ENCODE data around the gene PLEKHA8.

PLEKHA8 gene

DNA sequence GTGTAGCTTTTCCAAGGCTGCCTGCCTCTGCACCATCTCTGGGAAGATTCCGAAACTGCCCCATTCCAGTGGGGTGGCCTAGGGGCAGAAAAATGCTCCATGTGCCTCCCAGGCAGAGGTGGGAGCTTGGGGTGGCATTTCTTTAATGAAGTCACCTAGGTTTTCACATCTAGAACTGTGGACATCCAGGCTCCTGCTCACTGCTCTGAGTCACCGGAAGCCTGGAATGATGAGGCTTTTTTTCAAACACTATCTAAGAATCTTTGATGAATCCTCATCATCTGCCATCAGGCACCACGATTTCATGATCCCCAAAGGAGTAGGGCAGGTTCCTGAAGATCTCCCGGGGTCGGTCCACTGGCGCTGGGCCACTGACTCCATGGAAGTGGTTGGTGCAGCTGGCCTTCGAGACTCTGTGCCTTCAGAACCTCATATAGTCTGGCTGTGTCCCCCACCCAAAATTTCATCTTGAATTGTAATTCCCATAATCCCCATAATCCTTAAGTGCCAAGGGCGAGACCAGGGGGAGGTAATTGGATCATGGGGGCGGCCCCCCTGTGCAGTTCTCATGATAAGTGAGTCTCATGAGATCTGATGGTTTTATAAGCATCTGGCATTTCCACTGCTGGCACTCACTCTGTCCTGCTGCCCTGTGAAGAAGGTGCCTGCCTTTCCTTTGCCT lies 143.7 kb downstream of the PLEKHA8 start:
- no peak for DNase-seq

DNA sequence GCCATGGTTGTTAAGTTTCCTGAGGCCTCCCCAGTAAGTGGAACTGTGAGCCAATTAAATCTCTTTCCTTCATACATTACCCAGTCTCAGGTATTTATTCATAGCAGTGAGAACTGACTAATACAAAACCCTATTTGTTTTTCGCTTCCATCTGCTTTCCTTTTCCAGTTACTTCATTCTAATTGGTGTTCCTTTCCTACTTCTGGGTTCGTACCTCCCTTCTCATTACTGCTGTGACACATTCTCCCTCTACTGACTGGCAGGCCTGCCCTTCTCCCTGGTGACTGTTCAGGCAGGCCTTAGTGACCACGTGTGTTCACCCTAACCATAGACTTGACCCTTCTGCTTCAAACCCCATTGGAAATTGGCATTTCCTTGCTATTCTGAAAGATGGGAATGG lies 144.2 kb downstream of the PLEKHA8 start:
- no peak for DNase-seq

DNA sequence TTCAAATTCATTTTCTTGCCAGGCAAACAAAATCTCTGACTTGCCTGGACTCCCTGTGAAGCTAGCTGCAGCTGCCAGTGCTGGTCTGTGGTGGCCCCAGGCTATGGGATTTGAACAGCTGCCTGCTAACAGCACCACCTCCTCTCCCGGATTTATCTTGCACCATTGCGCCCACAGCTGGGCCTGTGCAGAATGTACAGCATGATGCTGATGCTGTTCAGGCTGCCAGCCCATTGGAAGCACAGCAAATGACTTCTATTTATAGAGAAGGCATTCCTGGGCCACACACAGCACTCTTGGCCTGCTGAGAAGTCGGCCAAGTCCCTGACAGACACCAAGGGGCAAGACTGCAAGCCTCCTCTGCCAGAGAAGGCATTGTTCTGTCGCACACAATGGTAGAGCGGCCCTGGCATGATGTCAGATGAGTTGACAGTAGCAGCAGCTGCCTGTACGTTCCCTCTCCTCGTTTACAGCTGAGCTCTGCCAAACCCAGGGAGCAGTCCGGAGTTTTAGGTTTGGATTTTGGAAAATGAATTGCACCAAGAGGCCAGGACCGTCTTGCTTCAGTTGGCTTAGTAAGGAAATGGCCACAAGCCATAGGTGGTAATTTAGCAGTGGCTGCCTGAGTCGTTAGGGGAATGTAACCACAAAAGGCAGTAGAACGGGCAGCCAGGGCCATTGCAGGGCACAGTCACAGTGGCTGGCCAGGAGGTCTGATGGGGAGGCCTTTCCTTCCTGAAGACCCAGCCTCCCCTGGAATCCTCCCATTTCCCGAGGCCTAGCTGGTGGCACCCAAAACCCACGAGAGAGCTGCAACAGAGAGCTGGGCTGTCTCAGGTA lies 145.1 kb downstream of the PLEKHA8 start:
- no peak for DNase-seq

DNA sequence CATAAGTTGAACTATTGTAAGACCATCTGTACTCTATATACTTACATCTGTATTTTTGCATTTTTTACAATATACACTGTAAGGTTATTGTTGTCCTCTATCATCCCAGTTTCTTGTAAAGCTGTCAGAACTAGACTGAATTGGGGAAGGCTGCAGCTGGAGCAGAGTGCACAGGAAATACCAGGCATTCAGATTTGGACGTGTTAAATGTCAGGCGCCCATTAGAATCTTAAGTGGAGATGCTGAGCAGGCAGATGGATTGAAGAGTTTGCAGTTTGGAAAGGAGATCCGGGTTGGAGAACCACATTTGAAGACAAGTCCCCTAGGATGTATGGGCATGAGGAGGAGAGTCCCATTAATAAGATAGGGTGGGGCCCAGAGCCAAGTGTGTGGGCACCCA lies 147.0 kb downstream of the PLEKHA8 start:
- DNase-seq, result no peak

DNA sequence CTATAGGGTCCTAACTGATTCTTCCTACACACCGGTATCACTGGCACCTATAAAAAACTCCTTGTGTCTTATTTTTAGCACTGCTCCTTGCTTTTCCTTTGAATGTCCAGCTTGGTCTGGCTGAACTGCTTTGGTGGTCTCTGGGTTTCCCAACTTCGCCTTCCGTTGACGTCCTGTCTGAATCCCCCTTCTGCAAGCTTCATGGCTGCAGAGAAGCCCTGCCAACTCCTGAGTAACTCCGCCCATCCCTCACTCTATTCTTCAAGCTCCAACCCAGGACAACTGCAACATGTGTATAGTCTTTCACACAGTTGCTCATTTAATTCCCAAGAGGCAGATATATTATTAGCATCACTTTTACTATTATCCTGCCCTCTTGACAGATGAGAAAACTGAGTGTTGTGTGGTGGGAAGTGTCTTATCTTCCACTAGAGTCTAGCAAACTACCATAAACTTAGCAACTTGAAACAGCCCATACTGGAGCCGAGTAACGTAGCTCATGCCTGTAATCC lies 147.5 kb downstream of the PLEKHA8 start:
- no peak for DNase-seq

DNA sequence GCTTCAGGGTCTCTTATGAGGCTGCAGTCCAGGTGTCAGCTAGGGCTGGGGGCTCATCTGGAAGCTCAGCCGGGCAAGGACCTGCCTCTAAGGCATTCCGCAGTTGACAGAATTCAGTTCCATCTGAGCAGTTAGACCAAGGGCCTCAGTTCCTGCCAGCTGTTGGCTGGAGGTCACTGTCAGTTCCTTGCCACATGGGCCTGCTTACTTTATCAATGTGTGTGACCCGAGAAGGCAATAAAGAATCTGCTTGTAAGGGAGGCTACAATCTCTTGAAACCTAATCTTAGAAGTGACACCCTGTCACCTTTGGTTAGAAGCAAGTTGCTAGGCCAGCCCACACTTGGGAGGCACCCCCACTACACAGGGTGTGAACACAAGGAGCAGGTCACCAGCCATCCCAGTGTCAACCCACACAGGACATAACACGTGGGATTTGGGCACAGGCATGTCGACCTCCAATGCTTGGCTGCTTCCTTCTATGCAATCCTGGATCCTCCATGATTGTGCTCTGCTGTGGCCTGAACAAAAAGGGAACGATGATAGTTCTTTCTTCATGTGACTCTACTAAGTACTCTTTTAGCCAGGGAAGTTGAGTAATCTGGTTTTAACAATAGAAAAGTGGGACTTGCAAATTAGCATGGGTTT lies 148.4 kb downstream of the PLEKHA8 start:
- DNase-seq, result no peak

DNA sequence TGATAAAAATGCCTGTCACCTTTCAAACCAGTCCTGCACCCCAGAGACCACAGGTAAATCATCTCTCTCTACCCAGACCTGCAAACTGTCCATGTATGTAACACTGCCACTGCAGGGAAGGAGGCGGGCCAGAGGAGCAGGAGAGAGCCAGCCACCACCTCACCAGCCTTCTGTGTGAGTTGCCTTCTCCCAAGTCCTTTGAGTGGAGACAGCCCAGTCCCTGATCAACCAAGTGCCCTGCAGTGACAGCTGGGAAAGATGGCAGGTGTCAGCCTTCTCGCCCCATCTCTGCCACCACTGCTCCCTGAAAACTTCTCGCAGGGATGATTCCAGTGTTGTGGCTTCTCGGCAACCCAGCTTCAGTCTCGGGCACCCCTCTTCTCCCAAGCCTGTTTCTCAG lies 149.0 kb downstream of the PLEKHA8 start:
- no peak for DNase-seq

DNA sequence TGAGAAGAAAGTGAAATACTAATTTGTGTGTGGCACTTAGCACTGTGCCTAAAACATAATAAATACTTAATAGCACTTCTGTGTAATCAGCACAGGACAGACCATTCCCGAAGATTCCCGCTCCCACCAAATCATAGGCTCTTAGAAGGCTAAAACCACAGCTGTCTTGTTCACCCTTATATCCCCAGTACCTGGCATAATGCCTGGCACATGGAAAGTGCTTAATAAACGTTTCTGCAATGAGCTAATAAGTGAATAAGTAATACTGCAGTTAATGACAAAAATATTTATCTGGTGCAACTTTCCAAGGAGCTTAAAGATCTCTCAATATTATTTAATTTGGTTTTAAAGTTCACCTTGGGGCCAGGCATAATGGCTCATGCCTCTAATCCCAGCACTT lies 149.8 kb downstream of the PLEKHA8 start:
- DNase-seq, result no peak

DNA sequence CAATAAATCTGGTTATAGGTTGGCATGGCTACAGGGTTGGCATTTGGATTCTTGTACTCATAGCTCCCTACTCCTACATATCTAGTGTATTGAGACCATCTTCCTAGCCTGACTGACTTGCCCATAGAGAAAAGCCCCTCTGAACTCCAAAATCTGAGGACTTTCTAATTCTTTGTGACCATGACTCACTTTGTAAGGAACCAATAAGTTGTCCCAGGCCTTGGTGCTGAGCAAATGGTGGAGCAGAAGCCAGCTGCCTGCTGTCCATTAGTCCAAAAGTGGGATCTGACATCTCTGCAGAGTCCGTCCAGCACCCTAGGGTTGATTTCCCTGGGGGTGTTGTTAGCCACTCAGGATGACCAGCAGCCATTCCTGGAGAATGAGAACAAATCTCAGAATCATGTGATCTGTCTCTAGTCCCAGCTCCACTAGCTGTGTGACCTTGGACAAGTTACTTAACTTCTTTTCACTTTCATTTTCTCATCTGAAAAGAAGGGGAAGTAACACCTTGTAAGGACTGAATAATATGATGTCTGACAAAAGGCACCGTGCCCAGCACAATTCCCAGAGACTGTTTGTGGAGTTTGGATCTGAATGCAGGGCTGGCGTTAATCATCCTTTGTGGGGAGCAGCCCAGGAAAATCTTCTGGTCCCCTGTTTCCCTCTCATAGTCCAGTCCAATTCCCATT lies 150.7 kb downstream of the PLEKHA8 start:
- DNase-seq, result no peak

Measured in activated naive CD4-positive, alpha-beta T cell treated with anti-CD3 and anti-CD28 coated beads, Interleukin-2, amount 50 U/mL, for 16 hours (primary cell).